SK-N-SH (cell line): ENCODE results near the gene CCL16.

ENCODE experiments used
- CHD2 ChIP-seq: fragments of 150-350 bp; IDR thresholded peaks from 2 replicates; pipeline ENCODE4 v1.6.1; 2018; ENCODE audit warnings: low read length; ENCODE audit not compliant: partially characterized antibody
- EP300 ChIP-seq, 2 experiments: IDR thresholded peaks; 2 replicates each; pipeline versions ENCODE4 v1.4.0 to v1.6.1; 2012; ENCODE audit warnings: borderline replicate concordance in 1 of 2, low read depth in 1 of 2, low read length in 1 of 2
- MEF2A ChIP-seq: IDR thresholded peaks from 2 replicates; pipeline ENCODE4 v1.4.0; 2012; ENCODE audit warnings: low read depth, borderline replicate concordance
- MXI1 ChIP-seq: IDR thresholded peaks from 2 replicates; pipeline ENCODE4 v1.6.1; 2012; ENCODE audit warnings: mild to moderate bottlenecking, low read depth, low read length, improper control_type of control experiment
- RAD21 ChIP-seq: IDR thresholded peaks from 2 replicates; pipeline ENCODE4 v1.6.1; 2012; ENCODE audit warnings: mild to moderate bottlenecking, low read length
- RCOR1 ChIP-seq: fragments of 150-350 bp; IDR thresholded peaks from 2 replicates; pipeline ENCODE4 v1.6.1; 2017; ENCODE audit warnings: antibody characterized with exemption, low read length
- SIN3A ChIP-seq: IDR thresholded peaks from 2 replicates; pipeline ENCODE4 v1.6.1; 2012; ENCODE audit warnings: low read depth, mild to moderate bottlenecking, low read length, moderate library complexity, borderline replicate concordance
- SMC3 ChIP-seq: IDR thresholded peaks from 2 replicates; pipeline ENCODE4 v1.6.1; 2012; ENCODE audit warnings: low read depth, low read length, improper control_type of control experiment
- TF ChIP-seq, protein P1 (sequence below): fragments of 200-600 bp; sonication (generic); IDR thresholded peaks from 2 replicates; pipeline ENCODE4 v1.6.1; 2017; ENCODE audit warnings: antibody characterized with exemption, mild to moderate bottlenecking, moderate library complexity

DNA sequence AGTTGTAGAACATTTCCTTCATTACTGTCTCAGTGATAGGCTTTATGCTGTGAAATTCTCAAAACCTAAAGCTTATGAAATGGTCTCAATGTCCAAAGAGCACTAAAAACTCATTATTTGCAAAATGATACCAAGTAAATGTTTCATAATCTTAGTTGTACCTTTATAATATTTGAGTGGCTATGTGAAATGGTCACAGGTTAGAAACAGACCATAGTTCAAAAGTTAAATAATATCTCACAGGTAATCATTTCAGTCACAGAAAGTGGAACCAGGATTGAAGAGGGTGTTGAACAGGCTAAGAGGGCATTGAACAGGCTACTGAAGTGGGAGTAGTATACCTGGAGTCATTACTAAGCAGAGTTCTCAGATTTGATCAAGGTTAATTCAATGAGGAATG lies 53.6 kb downstream of the CCL16 start:
- no peak for TF ChIP-seq RAD21
- TF ChIP-seq, protein P1, sequence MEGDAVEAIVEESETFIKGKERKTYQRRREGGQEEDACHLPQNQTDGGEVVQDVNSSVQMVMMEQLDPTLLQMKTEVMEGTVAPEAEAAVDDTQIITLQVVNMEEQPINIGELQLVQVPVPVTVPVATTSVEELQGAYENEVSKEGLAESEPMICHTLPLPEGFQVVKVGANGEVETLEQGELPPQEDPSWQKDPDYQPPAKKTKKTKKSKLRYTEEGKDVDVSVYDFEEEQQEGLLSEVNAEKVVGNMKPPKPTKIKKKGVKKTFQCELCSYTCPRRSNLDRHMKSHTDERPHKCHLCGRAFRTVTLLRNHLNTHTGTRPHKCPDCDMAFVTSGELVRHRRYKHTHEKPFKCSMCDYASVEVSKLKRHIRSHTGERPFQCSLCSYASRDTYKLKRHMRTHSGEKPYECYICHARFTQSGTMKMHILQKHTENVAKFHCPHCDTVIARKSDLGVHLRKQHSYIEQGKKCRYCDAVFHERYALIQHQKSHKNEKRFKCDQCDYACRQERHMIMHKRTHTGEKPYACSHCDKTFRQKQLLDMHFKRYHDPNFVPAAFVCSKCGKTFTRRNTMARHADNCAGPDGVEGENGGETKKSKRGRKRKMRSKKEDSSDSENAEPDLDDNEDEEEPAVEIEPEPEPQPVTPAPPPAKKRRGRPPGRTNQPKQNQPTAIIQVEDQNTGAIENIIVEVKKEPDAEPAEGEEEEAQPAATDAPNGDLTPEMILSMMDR: no peak
- no peak for TF ChIP-seq EP300 (IDR thresholded peaks at IDR 0.05; ENCODE audit: borderline replicate concordance in 1 of 2, low read depth in 1 of 2, low read length in 1 of 2)
- TF ChIP-seq SMC3: no peak
- no peak for TF ChIP-seq CHD2
- no peak for TF ChIP-seq RCOR1
- TF ChIP-seq MXI1: no peak
- TF ChIP-seq SIN3A: no peak
- no peak for TF ChIP-seq MEF2A
